Occipital lobe (tissue), 2 donors: ENCODE data around the gene GLRX5. TPM values are rescaled to one million over a fixed set of nuclear protein-coding genes. Genes with fewer than 3 reads are reported as not detected.

Source experiments
- DNase-seq: peaks from one replicate; lab custom pipeline; 2025; lab: John Stamatoyannopoulos, UW
- total RNA-seq: library from RNA; depleted of rRNA; stranded (reverse); fragments of >200 nt; gene quantifications from one replicate; pipeline ENCODE4 v1.2.3, GENCODE V29; 2014

GLRX5 gene
- total RNA-seq, 1 donor from 2014 or later: 28.7 TPM

GRCh38 chr14:95533391-95533821 lies 1.4 kb upstream of the GLRX5 start:
- DNase-seq: no peak

GRCh38 chr14:95533822-95534221 lies 1.0 kb upstream of the GLRX5 start:
- DNase-seq: no peak

GRCh38 chr14:95535226-95536021 lies 574 bp downstream of the GLRX5 start:
- no peak for DNase-seq

- DNase-seq: no peak
These were observed 1.3 kb downstream of the GLRX5 start for GRCh38 chr14:95536036-95536593.

- DNase-seq: no peak
These were observed 1.8 kb downstream of the GLRX5 start for GRCh38 chr14:95536671-95537070.

- DNase-seq: no peak
These were observed 2.6 kb downstream of the GLRX5 start for GRCh38 chr14:95537298-95538089.

GRCh38 chr14:95538801-95539509 lies 4.1 kb downstream of the GLRX5 start:
- no peak for DNase-seq

- DNase-seq: no peak
These were observed 5.5 kb downstream of the GLRX5 start for GRCh38 chr14:95540236-95540855.

GRCh38 chr14:95541346-95541745 lies 6.5 kb downstream of the GLRX5 start:
- DNase-seq: no peak

GRCh38 chr14:95541932-95542930 lies 7.4 kb downstream of the GLRX5 start:
- no peak for DNase-seq

- DNase-seq: no peak
These were observed 8.2 kb downstream of the GLRX5 start for GRCh38 chr14:95543021-95543420.

GRCh38 chr14:95544588-95544987 lies 9.7 kb downstream of the GLRX5 start:
- peak; percentile 16 for DNase-seq

- DNase-seq: no peak
These were observed 10.8 kb downstream of the GLRX5 start for GRCh38 chr14:95545515-95546168.

- no peak for DNase-seq
These were observed 12.4 kb downstream of the GLRX5 start for GRCh38 chr14:95547272-95547625.

GRCh38 chr14:95547626-95548327 lies 12.9 kb downstream of the GLRX5 start:
- no peak for DNase-seq

GRCh38 chr14:95548328-95548929 lies 13.6 kb downstream of the GLRX5 start:
- no peak for DNase-seq

- no peak for DNase-seq
These were observed 15.1 kb downstream of the GLRX5 start for GRCh38 chr14:95549656-95550585.
